ENCODE results near the gene SPIN3. TPM values are rescaled to one million over a fixed set of nuclear protein-coding genes. Genes with fewer than 3 reads are reported as not detected.

Gene SPIN3
- total RNA-seq, 3 donors from 2014 or later = 8.7 to 11.0 (median 10.6) TPM

DNA sequence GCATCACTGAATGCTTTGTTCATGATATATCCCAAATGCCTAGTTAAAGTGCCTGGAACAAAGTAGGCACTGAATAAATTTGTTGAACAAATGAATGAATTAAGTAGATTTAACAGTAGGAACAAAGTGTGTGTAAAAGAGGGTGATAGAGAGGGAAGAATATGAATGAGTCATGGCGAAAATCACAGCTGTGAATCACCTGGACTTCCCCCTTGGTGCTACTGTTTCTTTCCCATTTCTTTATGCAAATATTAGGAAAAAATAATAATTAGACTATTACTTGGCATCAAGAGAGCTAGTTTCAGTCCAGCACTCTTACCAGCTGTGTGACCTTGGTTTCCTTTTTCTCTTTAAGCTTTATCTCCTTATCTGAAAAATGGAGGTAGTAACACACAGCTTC lies 9.2 kb downstream of the SPIN3 start:
- DNase-seq (no peak), ATAC-seq (no peak)
- intact Hi-C loops (cut with DNase I, micrococcal nuclease) = no loop called here
- H3K9me3 ChIP-seq = no peaks in the 10 kb centered on the region
- H3K4me1 ChIP-seq (ENCODE audit: low read depth) = no peaks in the 10 kb centered on the region
- no peak overlapping the region for H3K4me3 ChIP-seq
- TF ChIP-seq, protein P1, sequence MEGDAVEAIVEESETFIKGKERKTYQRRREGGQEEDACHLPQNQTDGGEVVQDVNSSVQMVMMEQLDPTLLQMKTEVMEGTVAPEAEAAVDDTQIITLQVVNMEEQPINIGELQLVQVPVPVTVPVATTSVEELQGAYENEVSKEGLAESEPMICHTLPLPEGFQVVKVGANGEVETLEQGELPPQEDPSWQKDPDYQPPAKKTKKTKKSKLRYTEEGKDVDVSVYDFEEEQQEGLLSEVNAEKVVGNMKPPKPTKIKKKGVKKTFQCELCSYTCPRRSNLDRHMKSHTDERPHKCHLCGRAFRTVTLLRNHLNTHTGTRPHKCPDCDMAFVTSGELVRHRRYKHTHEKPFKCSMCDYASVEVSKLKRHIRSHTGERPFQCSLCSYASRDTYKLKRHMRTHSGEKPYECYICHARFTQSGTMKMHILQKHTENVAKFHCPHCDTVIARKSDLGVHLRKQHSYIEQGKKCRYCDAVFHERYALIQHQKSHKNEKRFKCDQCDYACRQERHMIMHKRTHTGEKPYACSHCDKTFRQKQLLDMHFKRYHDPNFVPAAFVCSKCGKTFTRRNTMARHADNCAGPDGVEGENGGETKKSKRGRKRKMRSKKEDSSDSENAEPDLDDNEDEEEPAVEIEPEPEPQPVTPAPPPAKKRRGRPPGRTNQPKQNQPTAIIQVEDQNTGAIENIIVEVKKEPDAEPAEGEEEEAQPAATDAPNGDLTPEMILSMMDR (IDR thresholded peaks at IDR 0.05) = no peak
- no peaks in the 10 kb centered on the region for H3K36me3 ChIP-seq (ENCODE audit: low read depth)

- no peaks in the 10 kb centered on the region for H3K9me3 ChIP-seq
- TF ChIP-seq, protein P1 (IDR thresholded peaks at IDR 0.05) = no peak
- DNase-seq (peak in 1 of 3 donors; percentile 43), ATAC-seq (peak; percentile 77)
- H3K36me3 ChIP-seq (ENCODE audit: low read depth) = no peaks in the 10 kb centered on the region
- intact Hi-C loops (cut with DNase I, micrococcal nuclease) = no loop called here
- H3K4me3 ChIP-seq = no peak overlapping the region
- no peaks in the 10 kb centered on the region for H3K4me1 ChIP-seq (ENCODE audit: low read depth)
Observed at GRCh38 chrX:56978172-56978571, 17.2 kb downstream of the SPIN3 start.

- H3K36me3 ChIP-seq (ENCODE audit: low read depth) = no peaks in the 10 kb centered on the region
- no peaks in the 10 kb centered on the region for H3K4me1 ChIP-seq (ENCODE audit: low read depth)
- no peaks in the 10 kb centered on the region for H3K9me3 ChIP-seq
- DNase-seq (no peak), ATAC-seq (peak; percentile 12)
- H3K4me3 ChIP-seq = no peak overlapping the region
- intact Hi-C loops (cut with DNase I, micrococcal nuclease) = no loop called here
- TF ChIP-seq, protein P1 (IDR thresholded peaks at IDR 0.05) = no peak
Observed at GRCh38 chrX:56975611-56976010, 19.7 kb downstream of the SPIN3 start.

DNA sequence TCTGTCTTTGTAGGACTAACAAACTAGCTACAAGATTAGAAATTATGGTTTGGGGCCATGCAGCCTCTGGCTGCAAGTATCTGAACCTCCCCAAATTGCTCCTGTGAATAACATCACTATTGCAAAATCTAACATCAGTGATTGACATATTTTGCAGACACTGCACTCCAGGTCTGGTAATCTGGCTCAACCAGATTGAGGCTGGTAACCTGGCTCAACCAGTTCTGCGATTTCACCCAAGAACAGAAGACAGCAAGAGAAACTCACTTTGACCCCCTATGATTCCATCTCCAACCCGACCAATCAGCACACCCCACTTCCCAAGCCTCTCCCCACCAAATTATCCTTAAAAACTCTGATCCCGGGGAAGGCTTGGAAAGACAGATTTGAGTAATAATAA lies 20.9 kb downstream of the SPIN3 start:
- no peak overlapping the region for H3K4me3 ChIP-seq
- TF ChIP-seq, protein P1 (IDR thresholded peaks at IDR 0.05) = no peak
- H3K36me3 ChIP-seq (ENCODE audit: low read depth) = no peaks in the 10 kb centered on the region
- DNase-seq (no peak), ATAC-seq (no peak)
- intact Hi-C loops (cut with DNase I, micrococcal nuclease) = no loop called here
- H3K4me1 ChIP-seq (ENCODE audit: low read depth) = no peaks in the 10 kb centered on the region
- no peaks in the 10 kb centered on the region for H3K9me3 ChIP-seq

GRCh38 chrX:56969559-56969958 lies 25.8 kb downstream of the SPIN3 start:
- TF ChIP-seq, protein P1 (IDR thresholded peaks at IDR 0.05) = no peak
- intact Hi-C loops (cut with DNase I, micrococcal nuclease) = no loop called here
- Histone ChIP-seq H3K4me1 (ENCODE audit: low read depth) (no peaks in the 10 kb centered on the region), H3K4me3 (no peak overlapping the region), H3K36me3 (ENCODE audit: low read depth) (no peaks in the 10 kb centered on the region), H3K9me3 (no peaks in the 10 kb centered on the region)
- DNase-seq (no peak), ATAC-seq (no peak)

- H3K36me3 ChIP-seq (ENCODE audit: low read depth) = no peaks in the 10 kb centered on the region
- TF ChIP-seq, protein P1 (IDR thresholded peaks at IDR 0.05) = no peak
- ATAC-seq (no peak), DNase-seq (no peak)
- no peaks in the 10 kb centered on the region for H3K9me3 ChIP-seq
- H3K4me3 ChIP-seq = no peak overlapping the region
- intact Hi-C loops (cut with DNase I, micrococcal nuclease) = no loop called here
- no peaks in the 10 kb centered on the region for H3K4me1 ChIP-seq (ENCODE audit: low read depth)
Observed at GRCh38 chrX:56968980-56969379, 26.4 kb downstream of the SPIN3 start.
